IPS DF 19.7 (cell line): ENCODE results near the gene ANO8.

Experiments
- DNase-seq: peaks from one replicate; pipeline ENCODE4 v3.0.0-alpha.2; 2013; ENCODE audit warnings: low read depth, low spot score

The ANO8 gene

GRCh38 chr19:17329366-17330261 is 5.0 kb downstream of the ANO8 start:
- no peak for DNase-seq

GRCh38 chr19:17328517-17329365 is 5.9 kb downstream of the ANO8 start:
- DNase-seq, result no peak

GRCh38 chr19:17327654-17328516 is 6.8 kb downstream of the ANO8 start:
- DNase-seq, result no peak

- DNase-seq, result no peak
Measured at GRCh38 chr19:17327068-17327653, 7.5 kb downstream of the ANO8 start.

- DNase-seq, result no peak
Measured at GRCh38 chr19:17326595-17326966, 8.1 kb downstream of the ANO8 start.

GRCh38 chr19:17325881-17326594 is 8.6 kb downstream of the ANO8 start:
- DNase-seq, result no peak

- DNase-seq, result no peak
Measured at GRCh38 chr19:17325133-17325532, 9.5 kb downstream of the ANO8 start.

- no peak for DNase-seq
Measured at GRCh38 chr19:17324357-17325114, 10.1 kb downstream of the ANO8 start.

GRCh38 chr19:17323964-17324332 is 10.7 kb downstream of the ANO8 start:
- no peak for DNase-seq

GRCh38 chr19:17323300-17323963 is 11.2 kb downstream of the ANO8 start:
- DNase-seq, result no peak

GRCh38 chr19:17322854-17323253 is 11.8 kb downstream of the ANO8 start:
- DNase-seq, result no peak

- no peak for DNase-seq
Measured at GRCh38 chr19:17321655-17322489, 12.8 kb downstream of the ANO8 start.

- no peak for DNase-seq
Measured at GRCh38 chr19:17320435-17320834, 14.2 kb downstream of the ANO8 start.

GRCh38 chr19:17319473-17320238 is 15.0 kb downstream of the ANO8 start:
- DNase-seq, result no peak

- no peak for DNase-seq
Measured at GRCh38 chr19:17318966-17319365, 15.7 kb downstream of the ANO8 start.

- DNase-seq, result no peak
Measured at GRCh38 chr19:17314007-17314593, 20.6 kb downstream of the ANO8 start.
